C4-2B (cell line): ENCODE data around the gene MAP3K20.

ENCODE experiments used
- ZFX ChIP-seq: fragments of 450-650 bp; IDR thresholded peaks from 2 replicates; pipeline ENCODE4 v1.6.1; 2017
- TF ChIP-seq, protein P1 (sequence below): fragments of 450-650 bp; conservative IDR thresholded peaks from 2 replicates; pipeline ENCODE4 v1.5.1; 2017; ENCODE audit warnings: mild to moderate bottlenecking

DNA sequence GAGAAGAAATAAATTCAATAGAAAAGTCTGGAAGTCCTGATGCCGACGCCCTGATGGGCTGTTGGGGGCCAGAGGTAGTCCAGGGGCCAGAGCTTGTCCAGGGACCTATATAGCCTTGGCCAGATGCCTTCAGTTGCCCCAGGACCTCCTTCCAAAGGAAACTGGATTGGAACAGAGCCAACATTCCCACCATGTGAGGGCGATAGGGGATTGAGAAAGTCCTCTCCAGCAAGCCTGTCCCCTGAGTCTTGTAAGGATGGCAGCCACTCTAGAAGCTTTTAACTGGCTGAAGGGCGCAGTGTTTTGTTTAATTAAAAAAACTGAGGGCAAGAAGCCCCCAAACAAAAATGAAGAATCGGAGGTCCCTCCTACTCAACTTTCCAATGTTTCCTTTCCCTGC, 224.1 kb downstream of the MAP3K20 start:
- TF ChIP-seq, protein P1, sequence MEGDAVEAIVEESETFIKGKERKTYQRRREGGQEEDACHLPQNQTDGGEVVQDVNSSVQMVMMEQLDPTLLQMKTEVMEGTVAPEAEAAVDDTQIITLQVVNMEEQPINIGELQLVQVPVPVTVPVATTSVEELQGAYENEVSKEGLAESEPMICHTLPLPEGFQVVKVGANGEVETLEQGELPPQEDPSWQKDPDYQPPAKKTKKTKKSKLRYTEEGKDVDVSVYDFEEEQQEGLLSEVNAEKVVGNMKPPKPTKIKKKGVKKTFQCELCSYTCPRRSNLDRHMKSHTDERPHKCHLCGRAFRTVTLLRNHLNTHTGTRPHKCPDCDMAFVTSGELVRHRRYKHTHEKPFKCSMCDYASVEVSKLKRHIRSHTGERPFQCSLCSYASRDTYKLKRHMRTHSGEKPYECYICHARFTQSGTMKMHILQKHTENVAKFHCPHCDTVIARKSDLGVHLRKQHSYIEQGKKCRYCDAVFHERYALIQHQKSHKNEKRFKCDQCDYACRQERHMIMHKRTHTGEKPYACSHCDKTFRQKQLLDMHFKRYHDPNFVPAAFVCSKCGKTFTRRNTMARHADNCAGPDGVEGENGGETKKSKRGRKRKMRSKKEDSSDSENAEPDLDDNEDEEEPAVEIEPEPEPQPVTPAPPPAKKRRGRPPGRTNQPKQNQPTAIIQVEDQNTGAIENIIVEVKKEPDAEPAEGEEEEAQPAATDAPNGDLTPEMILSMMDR, result no peak
- no peak for TF ChIP-seq ZFX
